Psoas muscle (tissue), 8 donors: Measurements from ENCODE around the gene CCDC187. TPM values are rescaled to one million over a fixed set of nuclear protein-coding genes. Genes with fewer than 3 reads are reported as not detected.

Source experiments
- ATAC-seq, 4 donors: fragments of 200-7000 bp; cut with Tn5 transposase; one replicate each; pipeline ENCODE4 v1.9.1; 2020; ENCODE audit warnings: moderate library complexity in 3 of 4, mild to moderate bottlenecking in 2 of 4
- DNase-seq, 2 donors: peaks; one replicate each; pipeline ENCODE4 v3.0.0-alpha.2; 2020
- H3K27ac ChIP-seq: fragments of 200-600 bp; one replicate; pipeline ENCODE4 v1.8.0; 2022
- H3K27me3 ChIP-seq, 3 donors: fragments of 200-600 bp in 1 of 3; one replicate each; pipeline versions ENCODE4 v1.6.1 to v1.8.0; 2013 to 2022; ENCODE audit warnings: low read length in 2 of 3, mild to moderate bottlenecking in 2 of 3, moderate library complexity in 1 of 3; ENCODE audit not compliant: insufficient read depth in 3 of 3
- H3K36me3 ChIP-seq, 2 donors: fragments of 200-600 bp in 1 of 2; one replicate each; pipeline versions ENCODE4 v1.6.1 to v1.8.0; 2013 to 2022; ENCODE audit warnings: low read depth in 1 of 2, mild to moderate bottlenecking in 1 of 2, moderate library complexity in 1 of 2; ENCODE audit not compliant: insufficient read depth in 1 of 2
- H3K4me1 ChIP-seq: fragments of 200-600 bp; one replicate; pipeline ENCODE4 v1.8.0; 2022
- H3K4me3 ChIP-seq: fragments of 200-600 bp; one replicate; pipeline ENCODE4 v1.8.0; 2022; ENCODE audit warnings: mild to moderate bottlenecking
- H3K9me3 ChIP-seq: fragments of 200-600 bp; one replicate; pipeline ENCODE4 v1.8.0; 2022
- WGBS, 3 donors: extraction: QIAGEN DNeasy Blood & Tissue Kit; methylation state at CpG; one replicate each; pipeline versions ENCODE4 v1.1.6 to v1.1.7; 2013; 5-methylcytosine and 5-hydroxymethylcytosine counted together
- intact Hi-C, 2 donors: fragments of 100-400 bp; cut with DNase I; formaldehyde crosslinking; loops; one replicate each; pipeline versions ENCODE4 v1.11.0 to v1.14.2; 2022
- polyA plus RNA-seq, 3 donors: library from polyadenylated mRNA; stranded (reverse); fragments of 200-250 nt; gene quantifications; one replicate each; pipeline ENCODE4 v1.2.3, GENCODE V29; 2013
- total RNA-seq, 4 donors: library from RNA; stranded (reverse); fragmentation: NEBNext Ultra II Directional in 2 of 4; extraction: Animal tissue kit (Norgen Biotek cat#: 25700) in 2 of 4; gene quantifications; one replicate each; pipeline versions ENCODE4 v1.2.1 to v1.2.4, GENCODE V29; 2021 to 2023
- TF ChIP-seq, protein P1 (sequence below): fragments of 200-600 bp; IDR thresholded peaks from one replicate; pipeline ENCODE4 v1.8.0; 2022; ENCODE audit warnings: antibody characterized with exemption
- donor health status: healthy with polysubstance abuse.
- donor health status: DM: no; HTN: no; CAD: no; lungs with moderate emphysema.
- donor health status: Bipolar disorder and iron deficiency.
- donor health status: healthy.
- donor health status: DM: yes; HTN: yes; CAD: no.
- donor health status: DM: no; HTN: no; CAD: no.
- donor health status: DM: no; HTN: no; CAD: no.
- donor health status: DM: yes; HTN: yes; CAD: no.

CCDC187 gene
- total and polyA plus RNA-seq, 7 donors = not detected

DNA sequence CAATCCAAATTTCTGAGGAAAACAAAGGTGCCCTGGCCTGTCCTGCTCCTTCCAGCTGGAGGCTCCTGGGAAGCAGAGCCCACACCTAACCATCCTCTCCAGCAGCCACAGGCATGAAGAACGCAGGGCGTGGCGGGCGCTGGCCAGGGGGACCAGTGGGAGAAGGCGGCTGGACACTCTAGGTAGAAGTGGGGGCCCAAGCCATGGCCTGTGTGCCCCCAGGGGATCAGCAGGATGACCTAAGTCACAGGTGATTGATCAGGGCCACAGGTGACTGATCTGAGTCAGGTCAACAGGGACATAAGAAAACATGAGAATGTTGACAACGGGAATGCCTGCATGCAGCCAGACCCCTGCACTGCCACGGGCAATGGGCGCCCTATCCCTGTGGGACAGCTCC lies 61.6 kb downstream of the CCDC187 start:
- intact Hi-C loops = no loop called here
- H3K27ac ChIP-seq = no peak overlapping the region

DNA sequence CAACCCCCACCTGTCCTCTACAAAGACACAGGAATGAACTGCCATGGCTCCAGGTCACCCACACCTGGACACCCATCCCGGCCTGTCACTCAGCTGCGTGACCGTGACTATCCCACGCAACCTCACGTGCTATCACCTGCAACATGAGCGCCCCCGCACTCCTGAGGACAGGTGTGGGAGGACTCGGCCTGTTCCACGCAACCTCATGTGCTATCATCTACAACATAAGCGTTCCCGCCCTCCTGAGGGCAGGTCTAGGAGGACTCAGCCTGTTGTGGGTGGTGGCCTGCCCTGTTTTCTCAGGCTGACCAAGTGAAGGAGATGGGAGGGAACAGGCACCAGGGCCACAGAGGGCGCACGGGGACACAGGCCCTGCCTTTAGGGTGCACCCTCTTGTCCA lies 62.4 kb downstream of the CCDC187 start:
- Histone ChIP-seq H3K4me1 (peaks cover 23% of the 10 kb centered on the region), H3K4me3 (no peak overlapping the region), H3K36me3 (no peaks in the 10 kb centered on the region), H3K9me3 (no peaks in the 10 kb centered on the region), H3K27ac (no peak overlapping the region), H3K27me3 (no peaks in the 10 kb centered on the region)
- TF ChIP-seq, protein P1, sequence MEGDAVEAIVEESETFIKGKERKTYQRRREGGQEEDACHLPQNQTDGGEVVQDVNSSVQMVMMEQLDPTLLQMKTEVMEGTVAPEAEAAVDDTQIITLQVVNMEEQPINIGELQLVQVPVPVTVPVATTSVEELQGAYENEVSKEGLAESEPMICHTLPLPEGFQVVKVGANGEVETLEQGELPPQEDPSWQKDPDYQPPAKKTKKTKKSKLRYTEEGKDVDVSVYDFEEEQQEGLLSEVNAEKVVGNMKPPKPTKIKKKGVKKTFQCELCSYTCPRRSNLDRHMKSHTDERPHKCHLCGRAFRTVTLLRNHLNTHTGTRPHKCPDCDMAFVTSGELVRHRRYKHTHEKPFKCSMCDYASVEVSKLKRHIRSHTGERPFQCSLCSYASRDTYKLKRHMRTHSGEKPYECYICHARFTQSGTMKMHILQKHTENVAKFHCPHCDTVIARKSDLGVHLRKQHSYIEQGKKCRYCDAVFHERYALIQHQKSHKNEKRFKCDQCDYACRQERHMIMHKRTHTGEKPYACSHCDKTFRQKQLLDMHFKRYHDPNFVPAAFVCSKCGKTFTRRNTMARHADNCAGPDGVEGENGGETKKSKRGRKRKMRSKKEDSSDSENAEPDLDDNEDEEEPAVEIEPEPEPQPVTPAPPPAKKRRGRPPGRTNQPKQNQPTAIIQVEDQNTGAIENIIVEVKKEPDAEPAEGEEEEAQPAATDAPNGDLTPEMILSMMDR = no peak
- no peak for ATAC-seq
- 96 to 98% (median 96%) methylated on average over 13 of the region's 13 CpGs for WGBS, 3 donors
- intact Hi-C loops = no loop called here
- no peak for DNase-seq

More for the DNA sequence above, 61.6 kb downstream of the CCDC187 start:
- Histone ChIP-seq H3K36me3 (no peaks in the 10 kb centered on the region), H3K4me1 (peaks cover 23% of the 10 kb centered on the region), H3K4me3 (no peak overlapping the region), H3K9me3 (no peaks in the 10 kb centered on the region), H3K27me3 (no peaks in the 10 kb centered on the region)
- WGBS, 3 donors = 89 to 94% (median 94%) methylated on average over 8 of the region's 8 CpGs
- ATAC-seq (no peak), DNase-seq (no peak)
- TF ChIP-seq, protein P1 = no peak

DNA sequence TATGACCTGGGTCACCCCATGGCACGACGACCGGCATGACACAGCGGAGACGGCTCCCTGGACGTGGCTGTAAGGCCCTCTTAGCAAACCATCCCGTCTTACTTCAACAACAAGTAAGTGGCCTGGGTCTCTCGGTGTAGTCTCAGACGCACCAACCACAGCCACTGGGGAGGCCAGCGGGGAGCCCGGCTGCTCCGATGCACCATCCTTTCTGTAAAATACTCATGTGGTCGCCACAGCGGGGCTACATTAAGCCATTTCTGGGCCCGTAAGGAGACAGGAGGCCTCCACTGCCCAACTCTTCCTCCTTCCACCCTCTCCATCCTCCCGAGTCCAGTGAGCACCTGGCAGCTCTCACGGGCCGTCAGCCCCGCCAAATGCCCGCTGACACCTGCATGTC lies 63.0 kb downstream of the CCDC187 start:
- Histone ChIP-seq H3K27me3 (no peaks in the 10 kb centered on the region), H3K9me3 (no peaks in the 10 kb centered on the region), H3K36me3 (no peaks in the 10 kb centered on the region), H3K4me1 (peaks cover 23% of the 10 kb centered on the region), H3K4me3 (no peak overlapping the region), H3K27ac (no peak overlapping the region)
- intact Hi-C loops = no loop called here
- no peak for ATAC-seq
- no peak for DNase-seq
- WGBS, 3 donors = 90 to 94% (median 93%) methylated on average over 20 of the region's 20 CpGs
- TF ChIP-seq, protein P1 = no peak

DNA sequence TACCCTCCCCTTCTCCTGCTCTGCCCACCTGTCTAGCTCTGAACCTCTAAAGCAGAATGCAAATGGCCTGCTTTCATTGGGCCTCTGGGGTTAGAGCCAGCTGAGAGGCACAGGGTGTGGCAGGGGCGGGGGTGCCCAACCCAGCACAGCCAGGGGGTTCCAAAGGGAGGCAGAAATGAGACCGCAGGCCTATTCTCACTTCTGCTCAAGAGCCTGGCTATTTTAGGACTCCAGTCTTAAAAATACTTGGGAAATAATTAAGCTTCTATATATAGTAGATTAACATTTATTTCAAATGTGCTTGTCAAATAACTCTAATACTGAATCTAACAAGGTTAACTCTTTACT lies 63.9 kb downstream of the CCDC187 start:
- ATAC-seq (peak in 3 of 4 donors; percentile 37 to 48 (median 40)), DNase-seq (no peak)
- H3K27ac ChIP-seq = no peak overlapping the region
- WGBS, 3 donors = 47 to 59% (median 50%) methylated on average over 2 of the region's 2 CpGs
- no peak overlapping the region for H3K4me3 ChIP-seq
- H3K9me3 ChIP-seq = no peaks in the 10 kb centered on the region
- no peaks in the 10 kb centered on the region for H3K27me3 ChIP-seq
- TF ChIP-seq, protein P1 = no peak
- H3K36me3 ChIP-seq = no peaks in the 10 kb centered on the region
- H3K4me1 ChIP-seq = peaks cover 21% of the 10 kb centered on the region
- intact Hi-C loops = no loop called here
